Sigmoid colon (tissue), 7 donors: ENCODE results near the gene NAE1. TPM values are rescaled to one million over a fixed set of nuclear protein-coding genes. Genes with fewer than 3 reads are reported as not detected.

Experiments used
- DNase-seq: peaks from one replicate; pipeline ENCODE4 v3.0.0-alpha.2; 2019
- H3K27ac ChIP-seq, 4 donors: fragments of 200-600 bp; sonication (generic); one replicate each; pipeline ENCODE4 v1.5.1; 2016 to 2019; ENCODE audit warnings: mild to moderate bottlenecking in 1 of 4
- H3K27me3 ChIP-seq, 3 donors: fragments of 200-600 bp; sonication (generic); one replicate each; pipeline ENCODE4 v1.5.1; 2019; ENCODE audit warnings: mild to moderate bottlenecking in 1 of 3
- H3K36me3 ChIP-seq, 4 donors: fragments of 200-600 bp; sonication (generic); one replicate each; pipeline ENCODE4 v1.5.1; 2016 to 2019
- H3K4me1 ChIP-seq, 4 donors: fragments of 200-600 bp; sonication (generic); one replicate each; pipeline ENCODE4 v1.5.1; 2017 to 2019
- H3K4me3 ChIP-seq, 4 donors: fragments of 200-600 bp; sonication (generic); one replicate each; pipeline ENCODE4 v1.5.1; 2017 to 2019; ENCODE audit warnings: mild to moderate bottlenecking in 2 of 4, moderate library complexity in 1 of 4
- H3K9me3 ChIP-seq, 4 donors: fragments of 200-600 bp in 3 of 4; sonication (generic) in 3 of 4; one replicate each; pipeline versions ENCODE4 v1.5.1 to v1.6.1; 2013 to 2019
- EP300 ChIP-seq, 4 donors: sonication (generic); formaldehyde crosslinking; IDR thresholded peaks; one replicate each; pipeline ENCODE4 v1.6.1; 2017; ENCODE audit warnings: antibody characterized with exemption in 4 of 4
- POLR2A ChIP-seq, 2 donors: fragments of 450-650 bp; IDR thresholded peaks; one replicate each; pipeline ENCODE4 v1.6.1; 2016; ENCODE audit warnings: antibody characterized with exemption in 2 of 2, mild to moderate bottlenecking in 2 of 2, moderate library complexity in 2 of 2
- POLR2AphosphoS5 ChIP-seq, 4 donors: sonication (generic); formaldehyde crosslinking; IDR thresholded peaks; one replicate each; pipeline ENCODE4 v1.6.1; 2017; ENCODE audit warnings: antibody characterized with exemption in 4 of 4
- WGBS, 2 donors: extraction: QIAGEN DNeasy Blood & Tissue Kit; methylation state at CpG; one replicate each; pipeline ENCODE4 v1.1.7; 2013; 5-methylcytosine and 5-hydroxymethylcytosine counted together
- intact Hi-C: fragments of 100-400 bp; cut with DNase I; formaldehyde crosslinking; loops from one replicate; pipeline ENCODE4 v1.15.1; 2023
- polyA plus RNA-seq, 3 donors: library from polyadenylated mRNA; stranded (reverse); fragments of 200-250 nt; gene quantifications; one replicate each; pipeline ENCODE4 v1.2.3, GENCODE V29; 2013
- total RNA-seq, 4 donors: library from RNA; depleted of rRNA; stranded (reverse); fragments of >200 nt; gene quantifications; one replicate each; pipeline ENCODE4 v1.1.0, GENCODE V29; 2016
- TF ChIP-seq, protein P1 (sequence below), 4 experiments: fragments of 450-650 bp in 3 of 4; fragments of 200-600 bp in 1 of 4; IDR thresholded peaks; one replicate each; pipeline ENCODE4 v1.5.1; 2016 to 2019; ENCODE audit warnings: antibody characterized with exemption in 4 of 4, mild to moderate bottlenecking in 3 of 4, moderate library complexity in 2 of 4
- donor health status: healthy with polysubstance abuse.
- donor health status: Bipolar disorder and iron deficiency.
- donor health status: healthy.

The NAE1 gene
- total and polyA plus RNA-seq, 7 donors, result 34.6 to 58.3 (median 42.4) TPM

DNA sequence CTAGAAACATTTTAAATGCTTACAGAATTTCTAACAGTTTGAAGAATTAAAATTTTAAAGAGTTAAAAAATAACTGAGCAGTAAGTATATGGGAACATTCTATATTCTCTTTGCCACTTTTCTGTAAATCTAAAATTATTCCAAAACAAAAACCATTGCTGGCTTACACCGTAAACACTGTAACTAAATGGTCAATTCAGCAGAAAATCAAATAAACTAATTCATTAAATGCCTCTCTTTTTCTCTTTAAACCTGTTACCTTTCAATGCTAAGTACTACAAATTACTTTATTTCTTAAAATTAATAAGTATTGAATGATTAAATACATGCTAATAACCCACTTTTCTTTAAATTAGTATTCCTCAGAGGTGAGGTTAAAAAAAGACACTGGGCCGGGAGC, 43.3 kb downstream of the NAE1 start:
- intact Hi-C loops, result no loop called here
- H3K4me3 ChIP-seq, result no peak overlapping the region
- peaks cover 0 to 2% (median 0%) of the 10 kb centered on the region in 4 donors for H3K9me3 ChIP-seq
- no peak for DNase-seq
- H3K36me3 ChIP-seq, result no peaks in the 10 kb centered on the region
- H3K27ac ChIP-seq, result no peak overlapping the region
- WGBS, 2 donors, result 69 to 94% methylated on average over 2 of the region's 2 CpGs
- no peaks in the 10 kb centered on the region for H3K27me3 ChIP-seq
- no peaks in the 10 kb centered on the region for H3K4me1 ChIP-seq
- TF ChIP-seq POLR2A (IDR thresholded peaks at IDR 0.05) (no peak), POLR2AphosphoS5 (IDR thresholded peaks at IDR 0.05) (no peak), EP300 (IDR thresholded peaks at IDR 0.05) (no peak)
- TF ChIP-seq, protein P1, sequence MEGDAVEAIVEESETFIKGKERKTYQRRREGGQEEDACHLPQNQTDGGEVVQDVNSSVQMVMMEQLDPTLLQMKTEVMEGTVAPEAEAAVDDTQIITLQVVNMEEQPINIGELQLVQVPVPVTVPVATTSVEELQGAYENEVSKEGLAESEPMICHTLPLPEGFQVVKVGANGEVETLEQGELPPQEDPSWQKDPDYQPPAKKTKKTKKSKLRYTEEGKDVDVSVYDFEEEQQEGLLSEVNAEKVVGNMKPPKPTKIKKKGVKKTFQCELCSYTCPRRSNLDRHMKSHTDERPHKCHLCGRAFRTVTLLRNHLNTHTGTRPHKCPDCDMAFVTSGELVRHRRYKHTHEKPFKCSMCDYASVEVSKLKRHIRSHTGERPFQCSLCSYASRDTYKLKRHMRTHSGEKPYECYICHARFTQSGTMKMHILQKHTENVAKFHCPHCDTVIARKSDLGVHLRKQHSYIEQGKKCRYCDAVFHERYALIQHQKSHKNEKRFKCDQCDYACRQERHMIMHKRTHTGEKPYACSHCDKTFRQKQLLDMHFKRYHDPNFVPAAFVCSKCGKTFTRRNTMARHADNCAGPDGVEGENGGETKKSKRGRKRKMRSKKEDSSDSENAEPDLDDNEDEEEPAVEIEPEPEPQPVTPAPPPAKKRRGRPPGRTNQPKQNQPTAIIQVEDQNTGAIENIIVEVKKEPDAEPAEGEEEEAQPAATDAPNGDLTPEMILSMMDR (IDR thresholded peaks at IDR 0.05), result no peak

GRCh38 chr16:66786551-66786950, 44.2 kb downstream of the NAE1 start:
- peaks cover 0 to 2% (median 0%) of the 10 kb centered on the region in 4 donors for H3K9me3 ChIP-seq

DNA sequence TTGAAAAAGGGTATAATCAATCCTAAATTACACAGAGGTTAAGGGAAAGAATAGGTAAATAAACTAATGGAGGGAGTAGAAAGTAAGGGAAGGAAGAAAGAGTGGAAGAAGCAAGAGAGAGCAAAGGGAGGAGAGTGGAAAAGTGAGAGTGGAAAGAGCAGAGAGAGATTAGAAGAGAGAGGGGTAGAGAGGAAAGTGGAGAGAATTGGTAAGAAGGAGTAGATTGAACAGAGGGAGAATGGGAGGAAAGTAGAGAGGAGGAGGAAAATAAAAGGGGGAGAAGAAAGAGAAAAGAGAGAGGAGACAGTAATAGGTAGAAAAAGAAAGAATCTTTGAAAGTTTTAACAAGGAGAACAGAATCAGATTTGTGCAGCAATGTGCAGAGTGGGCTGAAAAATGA, 54.3 kb downstream of the NAE1 start:
- DNase-seq, result no peak
- TF ChIP-seq EP300 (IDR thresholded peaks at IDR 0.05) (no peak), POLR2AphosphoS5 (IDR thresholded peaks at IDR 0.05) (no peak), POLR2A (IDR thresholded peaks at IDR 0.05) (no peak)
- TF ChIP-seq, protein P1 (IDR thresholded peaks at IDR 0.05), result no peak
- Histone ChIP-seq H3K36me3 (no peaks in the 10 kb centered on the region), H3K4me1 (no peaks in the 10 kb centered on the region), H3K27ac (no peak overlapping the region), H3K9me3 (no peaks in the 10 kb centered on the region), H3K4me3 (no peak overlapping the region), H3K27me3 (no peaks in the 10 kb centered on the region)
- intact Hi-C loops, result no loop called here

More at GRCh38 chr16:66786551-66786950, 44.2 kb downstream of the NAE1 start:
- H3K4me1 ChIP-seq, result no peaks in the 10 kb centered on the region
- 93 to 99% methylated on average over 3 of the region's 3 CpGs for WGBS, 2 donors
- H3K36me3 ChIP-seq, result no peaks in the 10 kb centered on the region
- DNase-seq, result no peak
- TF ChIP-seq POLR2A (IDR thresholded peaks at IDR 0.05), result no peak
- TF ChIP-seq, protein P1 (IDR thresholded peaks at IDR 0.05), result no peak
- no peak for TF ChIP-seq EP300 (IDR thresholded peaks at IDR 0.05)
- no peak for TF ChIP-seq POLR2AphosphoS5 (IDR thresholded peaks at IDR 0.05)
- no peak overlapping the region for H3K27ac ChIP-seq
- H3K4me3 ChIP-seq, result no peak overlapping the region
- H3K27me3 ChIP-seq, result no peaks in the 10 kb centered on the region
- intact Hi-C loops, result no loop called here

DNA sequence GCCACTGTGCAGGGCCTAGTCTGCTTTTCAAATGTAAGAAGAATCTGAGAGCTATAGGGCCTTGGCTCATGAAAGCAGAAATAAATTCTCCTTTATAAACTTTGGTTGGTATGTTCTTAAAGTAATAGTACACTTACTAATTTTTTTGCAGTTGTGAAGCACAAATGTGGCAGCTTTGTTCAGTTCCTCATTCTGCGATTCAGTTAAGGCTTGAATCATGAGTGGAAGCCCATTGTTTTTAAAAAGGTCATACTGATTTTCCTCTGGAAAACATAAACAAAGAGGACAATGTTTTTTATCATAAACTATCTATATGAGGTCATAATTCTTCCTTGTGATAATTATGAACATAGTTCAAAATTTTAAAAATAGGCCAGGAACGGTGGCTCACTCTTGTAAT, 55.8 kb downstream of the NAE1 start:
- no peaks in the 10 kb centered on the region for H3K4me1 ChIP-seq
- intact Hi-C loops, result no loop called here
- TF ChIP-seq POLR2AphosphoS5 (IDR thresholded peaks at IDR 0.05) (no peak), POLR2A (IDR thresholded peaks at IDR 0.05) (no peak)
- WGBS, 2 donors, result 76 to 77% methylated on average over 2 of the region's 2 CpGs
- H3K36me3 ChIP-seq, result no peaks in the 10 kb centered on the region
- H3K4me3 ChIP-seq, result no peak overlapping the region
- no peak overlapping the region for H3K27ac ChIP-seq
- no peak for DNase-seq
- no peaks in the 10 kb centered on the region for H3K9me3 ChIP-seq
- H3K27me3 ChIP-seq, result no peaks in the 10 kb centered on the region

DNA sequence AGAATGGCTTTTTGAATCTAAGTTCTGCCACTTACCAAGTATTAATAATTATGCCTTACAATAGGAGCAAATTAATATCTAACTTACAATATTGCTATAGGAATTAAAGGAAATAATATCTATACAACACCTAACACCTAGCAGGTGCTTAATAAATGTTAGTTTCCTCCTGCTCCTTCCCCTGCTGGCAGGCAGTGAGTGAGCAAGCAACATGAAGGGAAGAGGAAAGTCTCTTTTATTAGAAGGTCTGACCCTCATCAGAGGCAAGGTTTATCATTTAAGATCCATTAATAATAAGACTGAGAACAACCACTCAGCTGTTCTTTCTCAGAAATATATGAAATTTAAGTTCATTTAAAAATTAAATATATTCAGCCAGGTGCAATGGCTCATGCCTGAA, 72.7 kb downstream of the NAE1 start:
- intact Hi-C loops, result loop anchor here (10.0 kb wide), 2 partner anchors 203 to 353 kb away; partner anchors contain the start of genes CKLF and TK2
- Histone ChIP-seq H3K4me3 (no peak overlapping the region), H3K27ac (no peak overlapping the region), H3K9me3 (no peaks in the 10 kb centered on the region), H3K4me1 (no peaks in the 10 kb centered on the region), H3K27me3 (no peaks in the 10 kb centered on the region), H3K36me3 (no peaks in the 10 kb centered on the region)
- DNase-seq, result no peak
- TF ChIP-seq POLR2A (IDR thresholded peaks at IDR 0.05), result no peak

DNA sequence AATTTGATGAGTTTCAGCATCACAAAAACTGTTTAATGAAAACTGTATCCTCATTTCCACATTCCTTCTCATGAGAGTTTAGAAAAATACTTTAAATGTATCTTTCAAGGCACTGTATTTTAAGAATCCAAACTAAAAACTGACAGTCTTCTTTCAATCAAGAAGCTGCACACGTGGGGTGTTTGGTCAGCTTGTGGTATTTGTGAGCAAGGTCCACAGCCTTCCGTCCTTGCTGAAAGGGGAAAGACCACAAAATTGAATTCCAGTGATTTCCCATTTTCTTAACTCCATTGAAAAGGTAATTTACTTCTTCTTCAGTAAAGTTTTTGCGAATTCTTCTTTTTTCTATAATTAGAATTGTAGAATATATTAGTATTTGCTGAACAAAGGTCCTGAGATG, 76.0 kb downstream of the NAE1 start:
- Histone ChIP-seq H3K4me3 (no peak overlapping the region), H3K4me1 (peaks cover 0 to 17% (median 16%) of the 10 kb centered on the region in 4 donors), H3K27me3 (no peaks in the 10 kb centered on the region), H3K9me3 (no peaks in the 10 kb centered on the region), H3K27ac (no peak overlapping the region), H3K36me3 (no peaks in the 10 kb centered on the region)
- intact Hi-C loops, result loop anchor here (5.0 to 10.0 kb wide), 4 partner anchors 93 to 350 kb away; partner anchors contain the start of genes CKLF and TK2
- DNase-seq, result no peak
- TF ChIP-seq POLR2AphosphoS5 (IDR thresholded peaks at IDR 0.05) (no peak), POLR2A (IDR thresholded peaks at IDR 0.05) (no peak), EP300 (IDR thresholded peaks at IDR 0.05) (no peak)
- TF ChIP-seq, protein P1 (IDR thresholded peaks at IDR 0.05), result no peak
- 60 to 70% methylated on average over 3 of the region's 3 CpGs for WGBS, 2 donors
